Measurements from ENCODE around the gene EPG5.

- TF ChIP-seq POLR2A (IDR thresholded peaks at IDR 0.05) (no peak), CTCF (IDR thresholded peaks at IDR 0.05) (no peak)
These were observed 122.2 kb downstream of the EPG5 start for GRCh38 chr18:45844938-45845337.
